Sigmoid colon (tissue), 7 donors: ENCODE results near the gene TUBB. TPM values are rescaled to one million over a fixed set of nuclear protein-coding genes. Genes with fewer than 3 reads are reported as not detected.

Experiments used
- DNase-seq: peaks from one replicate; pipeline ENCODE4 v3.0.0-alpha.2; 2019
- H3K27ac ChIP-seq, 4 donors: fragments of 200-600 bp; sonication (generic); one replicate each; pipeline ENCODE4 v1.5.1; 2016 to 2019; ENCODE audit warnings: mild to moderate bottlenecking in 1 of 4
- H3K27me3 ChIP-seq, 3 donors: fragments of 200-600 bp; sonication (generic); one replicate each; pipeline ENCODE4 v1.5.1; 2019; ENCODE audit warnings: mild to moderate bottlenecking in 1 of 3
- H3K36me3 ChIP-seq, 4 donors: fragments of 200-600 bp; sonication (generic); one replicate each; pipeline ENCODE4 v1.5.1; 2016 to 2019
- H3K4me1 ChIP-seq, 4 donors: fragments of 200-600 bp; sonication (generic); one replicate each; pipeline ENCODE4 v1.5.1; 2017 to 2019
- H3K4me3 ChIP-seq, 4 donors: fragments of 200-600 bp; sonication (generic); one replicate each; pipeline ENCODE4 v1.5.1; 2017 to 2019; ENCODE audit warnings: mild to moderate bottlenecking in 2 of 4, moderate library complexity in 1 of 4
- H3K9me3 ChIP-seq, 4 donors: fragments of 200-600 bp in 3 of 4; sonication (generic) in 3 of 4; one replicate each; pipeline versions ENCODE4 v1.5.1 to v1.6.1; 2013 to 2019
- CTCF ChIP-seq, 4 experiments: fragments of 450-650 bp in 3 of 4; fragments of 200-600 bp in 1 of 4; IDR thresholded peaks; one replicate each; pipeline ENCODE4 v1.5.1; 2016 to 2019; ENCODE audit warnings: antibody characterized with exemption in 4 of 4, mild to moderate bottlenecking in 3 of 4, moderate library complexity in 2 of 4
- EP300 ChIP-seq, 4 donors: sonication (generic); formaldehyde crosslinking; IDR thresholded peaks; one replicate each; pipeline ENCODE4 v1.6.1; 2017; ENCODE audit warnings: antibody characterized with exemption in 4 of 4
- POLR2A ChIP-seq, 2 donors: fragments of 450-650 bp; IDR thresholded peaks; one replicate each; pipeline ENCODE4 v1.6.1; 2016; ENCODE audit warnings: antibody characterized with exemption in 2 of 2, mild to moderate bottlenecking in 2 of 2, moderate library complexity in 2 of 2
- POLR2AphosphoS5 ChIP-seq, 4 donors: sonication (generic); formaldehyde crosslinking; IDR thresholded peaks; one replicate each; pipeline ENCODE4 v1.6.1; 2017; ENCODE audit warnings: antibody characterized with exemption in 4 of 4
- WGBS, 2 donors: extraction: QIAGEN DNeasy Blood & Tissue Kit; methylation state at CpG; one replicate each; pipeline ENCODE4 v1.1.7; 2013; 5-methylcytosine and 5-hydroxymethylcytosine counted together
- intact Hi-C: fragments of 100-400 bp; cut with DNase I; formaldehyde crosslinking; loops from one replicate; pipeline ENCODE4 v1.15.1; 2023
- polyA plus RNA-seq, 3 donors: library from polyadenylated mRNA; stranded (reverse); fragments of 200-250 nt; gene quantifications; one replicate each; pipeline ENCODE4 v1.2.3, GENCODE V29; 2013
- total RNA-seq, 4 donors: library from RNA; depleted of rRNA; stranded (reverse); fragments of >200 nt; gene quantifications; one replicate each; pipeline ENCODE4 v1.1.0, GENCODE V29; 2016
- donor health status: healthy with polysubstance abuse.
- donor health status: Bipolar disorder and iron deficiency.
- donor health status: healthy.

TUBB gene
- total and polyA plus RNA-seq, 7 donors = 96.1 to 306 (median 267) TPM

DNA sequence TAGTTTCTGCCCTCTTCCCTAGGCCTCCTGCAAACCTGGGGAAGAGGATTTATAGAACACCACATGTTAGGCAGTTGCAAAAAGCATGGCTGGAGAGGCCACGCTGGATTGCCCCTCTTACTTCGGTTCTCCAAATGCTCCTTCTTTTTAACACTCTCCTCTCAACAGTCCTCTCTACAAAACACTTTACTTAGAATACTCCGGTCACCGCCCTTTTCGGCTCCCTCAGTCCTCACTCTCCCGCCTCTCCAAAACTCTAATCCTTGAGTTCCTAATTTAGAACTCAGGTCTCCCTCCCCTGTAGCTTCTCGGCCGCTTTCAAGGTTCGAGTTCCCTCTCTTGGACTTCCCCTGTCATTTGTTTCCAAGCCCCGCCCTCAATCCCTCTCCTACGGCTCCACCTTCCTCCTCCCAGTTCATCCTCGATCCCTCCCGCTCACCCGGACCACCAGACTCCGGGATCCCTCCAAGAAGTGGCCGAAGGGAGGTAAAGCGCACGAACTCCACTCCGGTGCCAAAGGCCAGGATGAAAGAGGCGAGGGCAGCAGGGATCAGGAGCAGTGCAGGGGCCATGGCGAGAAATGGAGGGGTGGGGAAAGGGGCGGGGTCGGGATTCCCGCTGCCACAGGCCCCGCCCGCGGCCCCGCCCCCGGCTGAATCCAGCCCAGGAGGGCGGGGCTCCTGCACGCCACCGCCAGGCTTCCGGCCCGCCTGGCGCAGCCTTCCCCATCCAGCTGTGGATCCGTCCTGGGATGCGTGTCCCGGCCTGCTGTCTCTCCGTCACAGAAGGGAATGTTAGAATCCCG lies 29.5 kb upstream of the TUBB start, which contains the start of gene NRM:
Gene NRM, minus strand, starts transcription at position 582 of the 805 bp plus-strand sequence. Its CDS starts 10 bp downstream, at position 572.
- DNase-seq = peak; percentile 97
- H3K4me3 ChIP-seq = peak within 1 kb of the TSS; percentile 59 to 71 (median 65)
- TF ChIP-seq POLR2A (IDR thresholded peaks at IDR 0.05) (peak in 1 of 2 donors; percentile 30), EP300 (IDR thresholded peaks at IDR 0.05) (no peak), POLR2AphosphoS5 (IDR thresholded peaks at IDR 0.05) (peak; percentile 41 to 83 (median 76)), CTCF (IDR thresholded peaks at IDR 0.05) (no peak)
- H3K27me3 ChIP-seq = no peaks in the 10 kb centered on the region
- intact Hi-C loops = no loop called here
- no peaks in the 10 kb centered on the region for H3K36me3 ChIP-seq
- 1% methylated on average over 40 of the region's 40 CpGs for WGBS, 2 donors
- peak within 1 kb of the TSS; percentile 94 to 99 (median 98) for H3K27ac ChIP-seq
- H3K4me1 ChIP-seq = peaks cover 0 to 45% (median 38%) of the 10 kb centered on the region in 4 donors
- no peaks in the 10 kb centered on the region for H3K9me3 ChIP-seq

DNA sequence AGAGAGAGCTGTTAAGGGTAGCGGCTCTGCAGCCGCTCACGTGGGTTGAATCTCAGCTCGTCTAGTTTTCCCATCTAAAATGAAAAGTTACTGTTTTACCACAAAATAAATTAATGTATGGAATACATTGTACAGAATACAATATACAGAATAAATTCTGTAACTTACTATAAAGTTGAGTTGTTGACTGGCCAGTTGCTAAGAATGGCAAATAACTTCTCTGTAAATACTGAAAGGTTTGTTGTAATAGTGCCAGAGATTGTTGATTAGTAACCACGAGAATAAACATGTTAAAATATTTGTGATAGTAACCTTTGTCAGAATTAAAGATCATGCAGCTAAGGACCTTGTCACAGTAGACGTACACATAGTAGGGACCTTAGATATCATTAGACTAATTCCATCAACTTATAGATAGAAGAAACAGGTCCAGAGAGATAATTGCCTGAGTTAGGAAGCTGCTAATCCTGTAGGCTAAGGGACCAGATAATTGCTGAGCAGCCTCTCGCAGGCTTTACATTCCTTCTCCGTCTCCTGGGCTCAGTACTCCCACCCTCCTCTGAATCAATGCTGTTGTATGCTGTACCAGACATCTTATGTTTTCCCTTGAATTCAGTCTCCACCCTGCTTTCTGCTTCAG lies 28.8 kb upstream of the TUBB start:
- no peaks in the 10 kb centered on the region for H3K9me3 ChIP-seq
- TF ChIP-seq EP300 (IDR thresholded peaks at IDR 0.05) (no peak), CTCF (IDR thresholded peaks at IDR 0.05) (no peak), POLR2AphosphoS5 (IDR thresholded peaks at IDR 0.05) (no peak), POLR2A (IDR thresholded peaks at IDR 0.05) (no peak)
- H3K27me3 ChIP-seq = no peaks in the 10 kb centered on the region
- DNase-seq = no peak
- H3K36me3 ChIP-seq = no peaks in the 10 kb centered on the region
- 12 to 26% methylated on average over 8 of the region's 8 CpGs for WGBS, 2 donors
- H3K27ac ChIP-seq = peak overlapping the region; percentile 94 to 99 (median 98)
- H3K4me3 ChIP-seq = peak overlapping the region; percentile 59 to 71 (median 65)
- H3K4me1 ChIP-seq = peaks cover 0 to 40% (median 33%) of the 10 kb centered on the region in 4 donors
- intact Hi-C loops = no loop called here

- 92 to 97% methylated on average over 5 of the region's 5 CpGs for WGBS, 2 donors
- no peak for DNase-seq
- Histone ChIP-seq H3K4me3 (no peak overlapping the region), H3K36me3 (peaks cover 0 to 23% (median 0%) of the 10 kb centered on the region in 4 donors), H3K9me3 (no peaks in the 10 kb centered on the region), H3K27me3 (no peaks in the 10 kb centered on the region), H3K27ac (no peak overlapping the region), H3K4me1 (peaks cover 0 to 3% (median 1%) of the 10 kb centered on the region in 4 donors)
- TF ChIP-seq POLR2A (IDR thresholded peaks at IDR 0.05) = no peak
- TF ChIP-seq EP300 (IDR thresholded peaks at IDR 0.05) = no peak
- no peak for TF ChIP-seq POLR2AphosphoS5 (IDR thresholded peaks at IDR 0.05)
- no peak for TF ChIP-seq CTCF (IDR thresholded peaks at IDR 0.05)
- intact Hi-C loops = no loop called here
Measured at GRCh38 chr6:30696432-30696831, 23.7 kb upstream of the TUBB start.

DNA sequence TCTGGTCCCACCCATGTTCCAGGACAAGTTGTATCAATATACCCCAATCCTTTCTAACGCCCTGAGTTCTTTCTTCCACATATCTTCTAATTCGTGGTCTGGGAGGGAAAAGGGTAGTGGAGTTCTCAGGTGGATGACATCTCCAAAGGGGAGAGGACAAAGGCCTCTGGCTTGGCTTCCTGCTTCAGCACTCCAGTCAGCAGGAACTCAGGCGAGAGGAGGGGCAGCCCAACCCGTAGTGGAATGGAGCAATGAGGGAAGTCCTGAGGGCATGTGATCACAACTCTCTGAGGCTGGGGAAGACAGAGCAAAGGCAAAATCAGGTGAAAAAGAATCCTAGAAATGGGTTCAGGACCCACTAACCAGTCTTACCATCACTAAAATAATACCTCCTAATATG lies 19.8 kb upstream of the TUBB start:
- H3K9me3 ChIP-seq = no peaks in the 10 kb centered on the region
- intact Hi-C loops = no loop called here
- no peak for DNase-seq
- no peaks in the 10 kb centered on the region for H3K4me1 ChIP-seq
- no peaks in the 10 kb centered on the region for H3K27me3 ChIP-seq
- TF ChIP-seq EP300 (IDR thresholded peaks at IDR 0.05) = no peak
- TF ChIP-seq POLR2AphosphoS5 (IDR thresholded peaks at IDR 0.05) = no peak
- TF ChIP-seq POLR2A (IDR thresholded peaks at IDR 0.05) = no peak
- no peak for TF ChIP-seq CTCF (IDR thresholded peaks at IDR 0.05)
- WGBS, 2 donors = 50 to 71% methylated on average over 4 of the region's 4 CpGs
- no peak overlapping the region for H3K27ac ChIP-seq
- peaks cover 0 to 47% (median 5%) of the 10 kb centered on the region in 4 donors for H3K36me3 ChIP-seq
- H3K4me3 ChIP-seq = no peak overlapping the region
